HepG2 (cell line): Measurements from ENCODE around the gene ANAPC2. TPM values are rescaled to one million over a fixed set of nuclear protein-coding genes. Genes with fewer than 3 reads are reported as not detected.

Experiments used
- BRCA1 ChIP-seq: sonication (generic); formaldehyde crosslinking; IDR thresholded peaks from 2 replicates; pipeline ENCODE4 v1.4.0; 2020; ENCODE audit warnings: missing genetic modification reagents
- CHD4 ChIP-seq: fragments of 200-600 bp; sonication (generic); IDR thresholded peaks from 2 replicates; pipeline ENCODE4 v1.7.0; 2017; ENCODE audit warnings: mild to moderate bottlenecking, low read length, borderline replicate concordance
- CREB1 ChIP-seq, 2 experiments: fragments of 450-650 bp in 1 of 2; IDR thresholded peaks; 2 replicates each; pipeline ENCODE4 v1.6.1; 2016 to 2017; ENCODE audit warnings: control low read depth in 1 of 2, mild to moderate bottlenecking in 1 of 2, missing compliant biosample characterization in 1 of 2, missing genetic modification characterization in 1 of 2
- FIP1L1 ChIP-seq: fragments of 200-400 bp; formaldehyde crosslinking; IDR thresholded peaks from 2 replicates; pipeline ENCODE4 v1.6.1; 2018; ENCODE audit warnings: low read depth, mild to moderate bottlenecking, low read length, moderate library complexity, borderline replicate concordance; ENCODE audit not compliant: insufficient read depth
- HNRNPLL ChIP-seq: fragments of 200-400 bp; formaldehyde crosslinking; IDR thresholded peaks from 2 replicates; pipeline ENCODE4 v1.6.1; 2017; ENCODE audit warnings: mild to moderate bottlenecking, low read depth, low read length; ENCODE audit not compliant: poor library complexity, severe bottlenecking
- MBD4 ChIP-seq: IDR thresholded peaks from 2 replicates; pipeline ENCODE4 v1.6.1; 2012; ENCODE audit warnings: low read length, inconsistent platforms, borderline replicate concordance
- MIXL1 ChIP-seq: IDR thresholded peaks from 2 replicates; pipeline ENCODE4 v1.6.1; 2016
- NFIB ChIP-seq: sonication (generic); formaldehyde crosslinking; IDR thresholded peaks from 2 replicates; pipeline ENCODE4 v1.9.0; 2021; ENCODE audit warnings: missing genetic modification reagents, mild to moderate bottlenecking, borderline replicate concordance
- NFKB2 ChIP-seq: sonication (generic); formaldehyde crosslinking; IDR thresholded peaks from 2 replicates; pipeline ENCODE4 v1.4.0; 2020; ENCODE audit warnings: missing genetic modification reagents, borderline replicate concordance
- RELA ChIP-seq: sonication (generic); formaldehyde crosslinking; IDR thresholded peaks from 2 replicates; pipeline ENCODE4 v1.4.0; 2020; ENCODE audit warnings: missing genetic modification reagents
- SMAD1 ChIP-seq: sonication (generic); formaldehyde crosslinking; IDR thresholded peaks from 2 replicates; pipeline ENCODE4 v1.4.0; 2020; ENCODE audit warnings: missing genetic modification reagents, low read depth, mild to moderate bottlenecking, borderline replicate concordance
- SMARCC2 ChIP-seq: fragments of 450-650 bp; IDR thresholded peaks from 2 replicates; pipeline ENCODE4 v1.6.1; 2017; ENCODE audit warnings: antibody characterized with exemption, mild to moderate bottlenecking
- SMARCE1 ChIP-seq: fragments of 450-650 bp; IDR thresholded peaks from 2 replicates; pipeline ENCODE4 v1.6.1; 2017; ENCODE audit warnings: borderline replicate concordance
- SSRP1 ChIP-seq: IDR thresholded peaks from 2 replicates; pipeline ENCODE4 v1.6.1; 2016; ENCODE audit warnings: control low read depth
- STAG1 ChIP-seq: sonication (generic); formaldehyde crosslinking; IDR thresholded peaks from 2 replicates; pipeline ENCODE4 v1.4.0; 2020; ENCODE audit warnings: missing genetic modification reagents
- ZBTB7A ChIP-seq: sonication (generic); formaldehyde crosslinking; IDR thresholded peaks from 2 replicates; pipeline ENCODE4 v1.8.0; 2022; ENCODE audit warnings: mild to moderate bottlenecking, missing genetic modification reagents
- ZNF260 ChIP-seq: sonication (generic); formaldehyde crosslinking; IDR thresholded peaks from 2 replicates; pipeline ENCODE4 v1.4.0; 2020; ENCODE audit warnings: missing genetic modification reagents, low read depth, mild to moderate bottlenecking, borderline replicate concordance
- ZNF30 ChIP-seq: sonication (generic); formaldehyde crosslinking; IDR thresholded peaks from 2 replicates; pipeline ENCODE4 v1.5.0; 2020; ENCODE audit warnings: mild to moderate bottlenecking, missing genetic modification reagents
- ZNF333 ChIP-seq: sonication (generic); formaldehyde crosslinking; IDR thresholded peaks from 2 replicates; pipeline ENCODE4 v1.4.0; 2020; ENCODE audit warnings: mild to moderate bottlenecking, missing genetic modification reagents, borderline replicate concordance
- ZNF337 ChIP-seq: sonication (generic); formaldehyde crosslinking; IDR thresholded peaks from 2 replicates; pipeline ENCODE4 v1.5.1; 2020; ENCODE audit warnings: missing genetic modification reagents, low read depth, mild to moderate bottlenecking, borderline replicate concordance
- ZNF343 ChIP-seq: sonication (generic); formaldehyde crosslinking; IDR thresholded peaks from 2 replicates; pipeline ENCODE4 v1.4.0; 2020; ENCODE audit warnings: mild to moderate bottlenecking, missing genetic modification reagents
- ZNF577 ChIP-seq: sonication (generic); formaldehyde crosslinking; IDR thresholded peaks from 2 replicates; pipeline ENCODE4 v1.4.0; 2020; ENCODE audit warnings: mild to moderate bottlenecking, low read depth, missing genetic modification reagents, borderline replicate concordance
- ZNF597 ChIP-seq: sonication (generic); formaldehyde crosslinking; IDR thresholded peaks from 2 replicates; pipeline ENCODE4 v1.5.0; 2020; ENCODE audit warnings: missing genetic modification reagents
- ZNF75D ChIP-seq: sonication (generic); formaldehyde crosslinking; IDR thresholded peaks from 2 replicates; pipeline ENCODE4 v1.8.1; 2023; ENCODE audit warnings: missing genetic modification reagents, mild to moderate bottlenecking, borderline replicate concordance
- ZNF891 ChIP-seq: sonication (generic); formaldehyde crosslinking; IDR thresholded peaks from 2 replicates; pipeline ENCODE4 v1.5.0; 2020; ENCODE audit warnings: mild to moderate bottlenecking, missing genetic modification reagents
- polyA plus RNA-seq, 8 experiments: library from polyadenylated mRNA; depleted of rRNA in 3 of 8; stranded (reverse) in 7 of 8; unstranded in 1 of 8; fragments of >200 nt; fragmentation: Illumina TruSeq in 4 of 8; extraction: Trizol in 4 of 8; gene quantifications; 2 replicates each; pipeline versions ENCODE4 v1.2.1 to v1.2.3, GENCODE V29; 2011 to 2016; ENCODE audit warnings: low read depth in 4 of 8, missing spikeins in 1 of 8, mixed read lengths in 1 of 8; ENCODE audit not compliant: insufficient read depth in 1 of 8
- total RNA-seq, 5 experiments: library from RNA; depleted of rRNA; stranded (reverse); fragments of >200 nt; fragmentation: Illumina TruSeq; extraction: Trizol; gene quantifications; 2 replicates each; pipeline ENCODE4 v1.2.3, GENCODE V29; 2016; ENCODE audit warnings: low read depth in 1 of 5
- TF ChIP-seq, protein P1 (sequence below): sonication (generic); formaldehyde crosslinking; IDR thresholded peaks from 2 replicates; pipeline ENCODE4 v1.5.1; 2020; ENCODE audit warnings: mild to moderate bottlenecking, missing genetic modification reagents, moderate library complexity

ANAPC2 gene
- total and polyA plus RNA-seq, 2 of the 13 experiments (the other 11 are each of a cell fraction or from before 2014, with no cell fraction given) = 12.3 to 15.4 TPM

- TF ChIP-seq SMAD1 (CRISPR knock-in tag) = no peak
- no peak for TF ChIP-seq ZNF333 (CRISPR knock-in tag)
- TF ChIP-seq ZNF260 (CRISPR knock-in tag) = no peak
- TF ChIP-seq ZNF30 (CRISPR knock-in tag) = no peak
- no peak for TF ChIP-seq ZNF597 (CRISPR knock-in tag)
- no peak for TF ChIP-seq ZNF75D
- TF ChIP-seq, protein P1, sequence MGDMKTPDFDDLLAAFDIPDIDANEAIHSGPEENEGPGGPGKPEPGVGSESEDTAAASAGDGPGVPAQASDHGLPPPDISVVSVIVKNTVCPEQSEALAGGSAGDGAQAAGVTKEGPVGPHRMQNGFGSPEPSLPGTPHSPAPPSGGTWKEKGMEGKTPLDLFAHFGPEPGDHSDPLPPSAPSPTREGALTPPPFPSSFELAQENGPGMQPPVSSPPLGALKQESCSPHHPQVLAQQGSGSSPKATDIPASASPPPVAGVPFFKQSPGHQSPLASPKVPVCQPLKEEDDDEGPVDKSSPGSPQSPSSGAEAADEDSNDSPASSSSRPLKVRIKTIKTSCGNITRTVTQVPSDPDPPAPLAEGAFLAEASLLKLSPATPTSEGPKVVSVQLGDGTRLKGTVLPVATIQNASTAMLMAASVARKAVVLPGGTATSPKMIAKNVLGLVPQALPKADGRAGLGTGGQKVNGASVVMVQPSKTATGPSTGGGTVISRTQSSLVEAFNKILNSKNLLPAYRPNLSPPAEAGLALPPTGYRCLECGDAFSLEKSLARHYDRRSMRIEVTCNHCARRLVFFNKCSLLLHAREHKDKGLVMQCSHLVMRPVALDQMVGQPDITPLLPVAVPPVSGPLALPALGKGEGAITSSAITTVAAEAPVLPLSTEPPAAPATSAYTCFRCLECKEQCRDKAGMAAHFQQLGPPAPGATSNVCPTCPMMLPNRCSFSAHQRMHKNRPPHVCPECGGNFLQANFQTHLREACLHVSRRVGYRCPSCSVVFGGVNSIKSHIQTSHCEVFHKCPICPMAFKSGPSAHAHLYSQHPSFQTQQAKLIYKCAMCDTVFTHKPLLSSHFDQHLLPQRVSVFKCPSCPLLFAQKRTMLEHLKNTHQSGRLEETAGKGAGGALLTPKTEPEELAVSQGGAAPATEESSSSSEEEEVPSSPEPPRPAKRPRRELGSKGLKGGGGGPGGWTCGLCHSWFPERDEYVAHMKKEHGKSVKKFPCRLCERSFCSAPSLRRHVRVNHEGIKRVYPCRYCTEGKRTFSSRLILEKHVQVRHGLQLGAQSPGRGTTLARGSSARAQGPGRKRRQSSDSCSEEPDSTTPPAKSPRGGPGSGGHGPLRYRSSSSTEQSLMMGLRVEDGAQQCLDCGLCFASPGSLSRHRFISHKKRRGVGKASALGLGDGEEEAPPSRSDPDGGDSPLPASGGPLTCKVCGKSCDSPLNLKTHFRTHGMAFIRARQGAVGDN (CRISPR knock-in tag) = peak; percentile 86
- TF ChIP-seq FIP1L1 = no peak
- TF ChIP-seq HNRNPLL = no peak
- TF ChIP-seq ZNF891 (CRISPR knock-in tag) = no peak; the same call in 1 of the 2 replicates
- TF ChIP-seq SMARCE1 = no peak
- no peak; the same call in none of the 2 replicates for TF ChIP-seq NFKB2
- no peak for TF ChIP-seq SMARCC2
- TF ChIP-seq RELA (CRISPR knock-in tag) = no peak
- TF ChIP-seq CHD4 = no peak
- TF ChIP-seq MIXL1 (CRISPR knock-in tag) = 0 out of 2 replicates have a peak, but pooled peaks have one; percentile 23
- TF ChIP-seq ZNF577 = no peak
- peak; percentile 11; the same call in 1 of the 2 replicates for TF ChIP-seq ZNF337 (CRISPR knock-in tag)
- no peak for TF ChIP-seq SSRP1 (CRISPR knock-in tag)
- TF ChIP-seq MBD4 = no peak
- TF ChIP-seq CREB1 (IDR thresholded peaks at IDR 0.05) = no peak
- no peak for TF ChIP-seq CREB1 (CRISPR knock-in tag; IDR thresholded peaks at IDR 0.05)
- no peak for TF ChIP-seq NFIB
- TF ChIP-seq ZNF343 (CRISPR knock-in tag) = no peak; the same call in 1 of the 2 replicates
- TF ChIP-seq ZBTB7A (CRISPR knock-in tag) = peak; percentile 1; the same call in 1 of the 2 replicates
- no peak for TF ChIP-seq BRCA1 (CRISPR knock-in tag)
- TF ChIP-seq STAG1 (CRISPR knock-in tag) = no peak; the same call in none of the 2 replicates
Observed at GRCh38 chr9:137235424-137236237, 47.3 kb upstream of the ANAPC2 start (continued).
